ENCODE data around the gene NHSL1. TPM values are rescaled to one million over a fixed set of nuclear protein-coding genes. Genes with fewer than 3 reads are reported as not detected.

The NHSL1 gene
- total RNA-seq, 1 experiment from 2014 or later, result 10.4 TPM

GRCh38 chr6:138401960-138402837 is 97.1 kb downstream of the NHSL1 start:
- no peak for DNase-seq (ENCODE audit: low spot score)

- no peak for DNase-seq (ENCODE audit: low spot score)
These were observed 99.0 kb downstream of the NHSL1 start for GRCh38 chr6:138400326-138400725.

DNA sequence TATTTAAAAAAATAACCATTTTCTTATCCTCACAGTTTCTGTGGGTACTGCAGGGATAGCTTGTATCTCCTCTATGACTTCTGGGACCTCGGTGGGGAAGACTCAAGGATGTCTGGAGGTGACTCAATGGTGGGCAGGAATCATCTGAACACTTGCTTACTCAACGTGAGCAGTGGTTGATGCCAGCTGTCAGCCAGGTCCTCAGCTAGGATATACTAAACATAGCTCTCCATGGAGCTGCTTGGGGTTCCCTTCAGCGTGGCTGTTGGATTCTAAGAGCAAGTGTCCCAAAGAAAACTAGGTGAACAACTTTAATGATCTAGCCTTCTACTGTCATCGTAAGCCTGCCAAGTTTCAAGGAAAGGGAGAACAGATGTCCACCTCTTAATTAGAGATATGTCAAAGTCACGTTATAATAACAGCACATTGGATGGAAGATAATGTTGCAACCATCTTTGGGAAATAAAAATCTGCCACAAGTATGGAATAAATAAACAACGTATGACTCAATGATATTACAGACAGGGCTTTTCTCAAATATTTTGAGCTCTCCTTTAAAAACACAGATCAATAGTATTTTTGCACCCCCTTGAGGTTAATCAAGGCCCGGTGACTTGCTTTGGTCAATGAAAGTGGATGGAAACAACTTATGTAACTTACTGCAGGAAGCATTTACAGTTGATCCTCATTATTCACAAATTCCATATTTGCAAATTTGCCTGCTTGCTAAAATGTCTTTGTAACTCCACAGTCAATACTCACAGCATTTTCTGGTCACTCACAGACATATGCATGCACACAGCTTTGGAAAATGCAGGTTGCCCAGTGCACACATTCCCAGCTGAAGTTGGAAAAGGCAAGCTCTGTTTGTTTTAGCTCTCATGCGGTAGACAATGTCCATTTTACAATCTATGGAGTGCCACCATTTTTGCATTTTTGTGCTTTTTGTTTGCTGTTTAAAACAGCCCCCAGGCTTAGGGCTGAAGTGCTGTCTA is 101.9 kb downstream of the NHSL1 start:
- DNase-seq (ENCODE audit: low spot score), result no peak

DNA sequence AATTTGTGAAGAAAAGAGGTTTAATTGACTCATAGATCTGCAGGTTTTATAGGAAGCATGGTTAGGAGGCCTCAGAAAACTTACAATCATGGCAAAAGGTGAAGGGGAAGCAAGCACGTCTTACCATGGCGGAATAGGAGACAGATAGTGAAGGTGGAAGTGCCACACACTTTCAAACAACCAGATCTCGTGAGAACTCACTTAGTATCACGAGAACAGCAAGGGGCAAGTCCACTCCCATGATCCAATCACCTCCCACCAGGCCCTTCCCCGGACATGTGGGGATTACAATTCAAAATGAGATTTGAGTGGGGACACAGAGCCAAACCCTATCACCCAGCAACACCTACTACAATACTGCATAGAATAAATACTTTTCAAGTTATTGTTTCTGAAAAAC is 102.6 kb downstream of the NHSL1 start:
- no peak for DNase-seq (ENCODE audit: low spot score)

DNA sequence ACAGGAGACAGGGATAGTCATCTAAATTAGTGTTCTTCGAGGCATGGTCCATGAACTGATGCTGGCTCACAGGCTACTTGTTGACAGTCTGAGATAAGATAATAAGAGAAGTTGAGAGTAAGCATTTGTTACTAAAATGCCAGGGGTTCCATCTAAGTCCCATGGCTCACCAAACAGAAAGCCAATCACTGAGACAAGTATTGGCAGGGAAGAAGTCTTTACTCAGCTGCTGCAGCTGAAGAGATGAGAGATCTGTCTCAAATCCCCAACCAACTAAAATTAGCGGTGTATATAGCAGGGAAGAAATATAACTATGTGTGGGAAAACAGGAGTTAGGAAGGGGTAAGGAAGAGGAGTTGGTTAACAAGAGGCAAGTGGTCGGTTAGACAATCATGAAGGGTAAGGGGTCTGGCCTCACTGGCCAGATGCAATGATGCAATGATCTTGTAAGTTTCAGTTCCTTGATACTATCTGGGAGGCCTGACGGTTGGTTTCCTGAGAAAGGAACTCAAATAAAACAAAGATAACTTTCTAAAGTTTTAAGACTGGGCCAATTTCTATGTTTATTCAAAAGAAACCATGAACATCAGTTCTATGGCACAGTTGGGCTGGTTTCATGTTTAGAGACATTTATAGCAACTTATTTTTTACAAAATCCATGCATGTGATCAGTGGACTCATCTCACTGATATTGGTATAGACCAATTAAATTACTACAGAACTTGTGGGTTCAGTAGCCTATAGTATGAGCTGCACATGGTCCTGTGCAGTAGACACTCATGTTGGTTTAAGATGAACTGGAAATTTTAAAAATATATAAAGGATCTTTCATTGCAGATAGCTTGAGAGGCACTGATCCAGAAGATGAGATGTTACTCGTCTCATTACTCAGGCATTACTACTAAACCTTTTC is 105.2 kb downstream of the NHSL1 start:
- DNase-seq (ENCODE audit: low spot score), result no peak

DNA sequence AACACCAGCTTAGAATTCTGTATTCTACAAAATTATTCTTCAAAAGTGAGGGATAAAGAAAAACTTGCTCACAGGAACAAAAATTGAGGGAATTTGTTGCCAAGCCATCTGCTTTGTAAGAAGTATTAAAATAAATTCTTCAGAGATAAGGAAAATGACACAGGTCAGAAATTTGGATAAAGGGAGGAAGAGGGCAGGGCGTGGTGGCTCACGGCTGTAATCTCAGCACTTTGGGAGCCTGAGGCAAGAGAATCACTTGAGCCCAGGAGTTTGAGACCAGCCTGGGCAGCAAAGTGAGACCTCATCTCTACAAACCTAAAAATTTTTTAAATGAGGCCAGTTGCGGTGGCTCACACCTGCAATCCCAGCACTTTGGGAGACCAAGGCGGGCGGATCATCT is 109.7 kb downstream of the NHSL1 start:
- DNase-seq (ENCODE audit: low spot score), result no peak

DNA sequence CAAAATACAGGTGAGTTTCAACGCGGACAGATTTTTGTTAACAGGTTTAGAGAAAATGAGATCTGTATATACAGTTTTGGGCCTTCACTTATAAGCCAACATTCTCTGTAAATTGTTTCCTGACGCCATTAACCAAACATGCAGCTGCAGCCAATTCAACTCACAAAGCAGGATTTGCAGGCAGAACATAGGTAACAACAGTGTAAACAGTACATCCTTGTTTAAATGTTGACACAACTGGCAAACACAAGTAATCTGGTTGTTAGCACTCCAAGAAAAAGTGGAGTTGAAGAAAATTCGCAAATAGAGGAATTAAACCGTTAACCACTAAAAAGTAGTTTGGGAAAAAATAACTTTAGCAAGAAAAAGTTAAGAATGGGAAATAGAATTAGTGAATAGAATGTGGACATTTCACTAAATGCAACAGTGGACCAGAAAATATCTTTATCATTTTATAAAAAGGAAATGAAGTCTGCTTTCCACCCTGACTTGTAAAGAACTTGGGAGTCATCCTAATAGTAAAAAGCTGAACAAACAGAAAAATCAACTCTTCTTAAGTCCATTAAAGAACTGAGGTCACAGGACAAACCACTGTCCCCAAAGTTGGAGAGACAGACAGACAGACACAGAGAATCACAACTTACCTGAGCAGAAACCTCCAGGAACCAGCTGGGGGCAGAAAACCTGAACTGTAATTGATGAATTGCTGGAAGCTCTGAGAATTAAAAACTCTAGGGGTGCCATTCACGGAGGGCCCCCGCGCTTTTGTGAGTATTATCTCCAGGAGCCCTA is 111.5 kb downstream of the NHSL1 start:
- DNase-seq (ENCODE audit: low spot score), result no peak

- no peak for DNase-seq (ENCODE audit: low spot score)
These were observed 112.4 kb downstream of the NHSL1 start for GRCh38 chr6:138386897-138387296.

DNA sequence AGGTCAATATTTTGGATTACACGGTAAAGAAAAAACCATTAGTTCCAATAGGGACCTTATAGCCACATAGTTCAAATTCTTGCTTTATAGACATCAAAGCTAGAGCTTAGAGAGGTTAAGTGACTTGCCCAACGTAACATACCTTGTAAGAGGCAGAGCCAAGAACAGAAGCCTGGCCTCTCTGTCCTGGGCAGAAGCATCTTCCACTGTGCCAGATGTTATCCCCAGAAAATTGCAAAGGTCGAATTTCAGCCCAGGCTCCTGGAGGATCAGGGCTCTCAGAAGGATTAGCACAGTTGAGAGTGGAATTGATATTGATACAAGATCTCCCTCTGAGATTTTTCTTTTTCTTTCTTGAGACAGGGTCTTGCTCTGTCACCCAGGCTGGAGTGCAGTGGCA is 115.5 kb downstream of the NHSL1 start:
- DNase-seq (ENCODE audit: low spot score), result no peak

- no peak for DNase-seq (ENCODE audit: low spot score)
These were observed 116.6 kb downstream of the NHSL1 start for GRCh38 chr6:138382498-138383265.

- DNase-seq (ENCODE audit: low spot score), result no peak
These were observed 120.8 kb downstream of the NHSL1 start for GRCh38 chr6:138378463-138378862.

DNA sequence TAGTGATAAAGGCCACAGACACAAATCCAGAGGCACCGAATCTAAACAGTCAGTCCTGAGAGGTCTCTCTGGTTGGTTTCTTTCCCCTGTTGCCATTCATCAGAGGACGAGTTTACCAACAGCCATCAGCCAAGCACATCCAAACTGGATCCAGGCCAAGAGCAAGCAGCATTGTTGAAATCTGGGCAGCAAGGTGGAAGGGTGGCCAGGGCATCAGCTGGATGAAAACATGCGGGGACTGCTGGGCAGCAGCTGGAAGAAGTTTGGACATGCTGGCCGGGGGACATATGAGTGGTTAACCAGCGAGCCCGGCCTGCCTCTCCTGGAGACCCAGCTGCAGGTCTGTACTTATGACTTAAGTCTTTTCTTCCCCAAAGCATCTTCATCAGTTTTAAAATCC is 121.5 kb downstream of the NHSL1 start, which contains the start of gene SMIM28:
Gene SMIM28 (plus strand): TSS at position 62 of the 400 bp plus-strand sequence. CDS start 168 bp downstream, at position 230.
- DNase-seq (ENCODE audit: low spot score), result no peak

DNA sequence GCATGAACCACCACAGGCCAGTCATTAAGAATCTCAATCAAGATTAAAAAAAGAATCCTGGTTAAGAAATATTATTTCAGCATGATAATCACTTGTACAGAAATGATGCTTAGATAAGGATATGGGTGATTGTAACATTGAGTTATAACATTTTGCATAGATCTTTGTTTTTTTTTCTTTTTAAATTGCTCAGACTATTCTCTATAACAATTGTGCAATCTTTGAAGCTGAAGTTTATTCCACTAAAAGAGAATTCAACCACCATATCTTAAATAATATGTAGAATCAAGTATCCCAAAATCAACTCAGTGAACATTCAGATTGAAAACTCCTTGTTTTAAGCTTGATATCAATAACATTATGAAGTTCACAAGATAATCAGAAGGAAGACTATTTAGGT is 122.3 kb downstream of the NHSL1 start:
- no peak for DNase-seq (ENCODE audit: low spot score)

GRCh38 chr6:138374815-138375214 is 124.5 kb downstream of the NHSL1 start:
- no peak for DNase-seq (ENCODE audit: low spot score)

- no peak for DNase-seq (ENCODE audit: low spot score)
These were observed 125.1 kb downstream of the NHSL1 start for GRCh38 chr6:138374230-138374629.

DNA sequence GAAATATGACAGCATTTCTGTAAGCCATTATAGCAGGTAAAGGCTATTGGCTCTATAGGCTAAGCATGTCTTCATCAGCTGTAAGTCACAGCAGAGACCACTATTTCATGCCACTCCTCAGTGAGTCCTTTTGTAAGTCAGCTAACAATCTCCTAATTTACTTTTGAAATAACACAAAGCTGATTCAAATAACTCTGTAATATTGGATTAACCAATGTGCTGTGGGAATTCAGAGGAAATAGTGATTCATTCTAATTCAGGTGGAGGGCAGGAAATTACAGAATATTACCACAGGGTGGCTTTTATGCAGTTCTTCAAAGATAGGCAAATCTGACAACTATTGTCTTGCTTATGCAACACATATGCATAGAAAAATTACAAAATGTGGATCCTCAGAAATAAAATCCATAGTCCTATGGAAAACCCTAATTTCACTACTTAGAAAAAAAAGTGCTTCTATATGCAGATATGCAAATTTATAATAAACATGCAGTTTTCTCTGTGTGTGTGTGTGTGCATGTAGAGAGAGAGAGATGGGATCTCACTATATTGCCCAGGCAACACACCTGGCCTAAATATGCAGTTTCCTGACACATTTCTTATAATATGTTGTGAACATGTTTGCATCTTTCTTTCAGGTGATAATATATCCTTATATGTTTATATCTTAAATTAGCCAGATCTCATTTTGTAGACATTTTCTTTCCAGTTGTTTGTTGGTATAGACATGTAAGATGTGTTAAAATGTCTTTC is 126.4 kb downstream of the NHSL1 start:
- peak; percentile 14 for DNase-seq (ENCODE audit: low spot score)

All from A172 (cell line).